Measurements from ENCODE around the gene OR1M1. TPM values are rescaled to one million over a fixed set of nuclear protein-coding genes. Genes with fewer than 3 reads are reported as not detected.

The OR1M1 gene

Small RNAs within 50 kb of the gene (small RNA-seq; reads per million reads assigned to genes)
- gene OR1M4P (ENCODE audit: low read depth): not detected
